CD14-positive monocyte (primary cell): ENCODE results near the gene ZFP92. TPM values are rescaled to one million over a fixed set of nuclear protein-coding genes. Genes with fewer than 3 reads are reported as not detected.

Experiments
- DNase-seq, 3 donors: peaks; one replicate each; pipeline ENCODE4 v3.0.0-alpha.2; 2011 to 2022
- H2AFZ ChIP-seq: 2 replicates; pipeline ENCODE4 v1.6.0; 2012; ENCODE audit warnings: mild to moderate bottlenecking, low read depth, low read length, inconsistent platforms; ENCODE audit not compliant: insufficient read depth, poor library complexity, severe bottlenecking
- H3K27ac ChIP-seq, 2 donors: 1 replicate in 1 of 2; 2 replicates in 1 of 2; pipeline ENCODE4 v1.5.1; 2012 to 2013; ENCODE audit warnings: low read length in 2 of 2, control low read depth in 1 of 2, inconsistent platforms in 1 of 2, low read depth in 1 of 2, mild to moderate bottlenecking in 1 of 2
- H3K27me3 ChIP-seq, 2 donors: one replicate each; pipeline versions ENCODE4 v1.6.0 to v1.6.1; 2011 to 2013; ENCODE audit warnings: low read length in 2 of 2; ENCODE audit not compliant: control insufficient read depth in 2 of 2, insufficient read depth in 2 of 2
- H3K36me3 ChIP-seq, 2 donors: replicated peaks in 1 of 2; 1 replicate in 1 of 2; 2 replicates in 1 of 2; pipeline versions ENCODE4 v1.5.1 to v1.6.1; 2012 to 2013; ENCODE audit warnings: low read length in 2 of 2, control low read depth in 1 of 2, inconsistent platforms in 1 of 2, mild to moderate bottlenecking in 1 of 2; ENCODE audit not compliant: insufficient read depth in 2 of 2, control insufficient read depth in 1 of 2
- H3K4me1 ChIP-seq, 2 donors: 1 replicate in 1 of 2; 2 replicates in 1 of 2; pipeline versions ENCODE4 v1.5.1 to v1.6.1; 2012 to 2013; ENCODE audit warnings: low read length in 2 of 2, control low read depth in 1 of 2, inconsistent platforms in 1 of 2, mild to moderate bottlenecking in 1 of 2, moderate library complexity in 1 of 2; ENCODE audit not compliant: insufficient read depth in 2 of 2, control insufficient read depth in 1 of 2
- H3K4me2 ChIP-seq: replicated peaks from 2 replicates; pipeline ENCODE3; 2012; ENCODE audit warnings: low read length, moderate library complexity, mild to moderate bottlenecking; ENCODE audit not compliant: poor library complexity, severe bottlenecking; ENCODE audit errors: extremely low read depth
- H3K4me3 ChIP-seq, 3 experiments: fragments of 200-600 bp in 1 of 3; sonication (generic) in 1 of 3; replicated peaks in 1 of 3; 1 replicate in 2 of 3; 2 replicates in 1 of 3; pipeline ENCODE4 v1.5.1; 2011 to 2013; ENCODE audit warnings: low read length in 3 of 3, mild to moderate bottlenecking in 3 of 3, control low read depth in 2 of 3, low read depth in 2 of 3, inconsistent platforms in 1 of 3, moderate library complexity in 1 of 3
- H3K79me2 ChIP-seq: 2 replicates; pipeline ENCODE4 v1.6.0; 2012; ENCODE audit warnings: mild to moderate bottlenecking, control low read depth, inconsistent platforms, low read length, moderate library complexity; ENCODE audit not compliant: insufficient read depth
- H3K9ac ChIP-seq: 2 replicates; pipeline ENCODE4 v1.6.0; 2017; ENCODE audit warnings: low read length, mild to moderate bottlenecking; ENCODE audit not compliant: insufficient read depth, poor library complexity, severe bottlenecking
- H3K9me3 ChIP-seq, 2 donors: replicated peaks in 1 of 2; 1 replicate in 1 of 2; 2 replicates in 1 of 2; pipeline versions ENCODE4 v1.5.1 to v1.6.1; 2012 to 2013; ENCODE audit warnings: low read length in 2 of 2, control low read depth in 1 of 2; ENCODE audit not compliant: control insufficient read depth in 1 of 2, insufficient read depth in 1 of 2
- H4K20me1 ChIP-seq: 2 replicates; pipeline ENCODE4 v1.6.0; 2012; ENCODE audit warnings: mild to moderate bottlenecking, low read length, control low read depth, moderate library complexity; ENCODE audit not compliant: insufficient read depth
- H3K27ac Mint-ChIP-seq, 7 donors: one replicate each; pipeline ENCODE4 v1.8.0; 2020; ENCODE audit warnings: mild to moderate bottlenecking in 7 of 7, mixed read lengths in 7 of 7, moderate library complexity in 6 of 7, inconsistent platforms in 2 of 7
- H3K27me3 Mint-ChIP-seq, 3 donors: one replicate each; pipeline ENCODE4 v1.8.0; 2021 to 2022; ENCODE audit warnings: low read depth in 3 of 3, mild to moderate bottlenecking in 3 of 3, mixed read lengths in 3 of 3, moderate library complexity in 3 of 3, inconsistent platforms in 1 of 3
- H3K36me3 Mint-ChIP-seq, 2 donors: one replicate each; pipeline ENCODE4 v1.8.0; 2020; ENCODE audit warnings: mixed read lengths in 2 of 2, inconsistent platforms in 1 of 2, mild to moderate bottlenecking in 1 of 2
- H3K4me1 Mint-ChIP-seq: one replicate; pipeline ENCODE4 v1.8.0; 2020; ENCODE audit warnings: mild to moderate bottlenecking, mixed read lengths
- H3K4me3 Mint-ChIP-seq, 2 donors: one replicate each; pipeline ENCODE4 v1.8.0; 2020; ENCODE audit warnings: mild to moderate bottlenecking in 2 of 2, mixed read lengths in 2 of 2, moderate library complexity in 1 of 2
- H3K9me3 Mint-ChIP-seq, 7 donors: one replicate each; pipeline ENCODE4 v1.8.0; 2020 to 2022; ENCODE audit warnings: mixed read lengths in 7 of 7, mild to moderate bottlenecking in 6 of 7, moderate library complexity in 6 of 7, inconsistent platforms in 2 of 7
- WGBS: methylation state at CpG from one replicate; pipeline ENCODE4 v1.1.5; 2013; ENCODE audit warnings: missing lambda C conversion rate; ENCODE audit not compliant: insufficient coverage; 5-methylcytosine and 5-hydroxymethylcytosine counted together
- intact Hi-C, 2 donors: fragments of 100-400 bp; cut with micrococcal nuclease; formaldehyde crosslinking; loops; one replicate each; pipeline versions ENCODE4 v1.15.0 to v1.15.1; 2023
- polyA plus RNA-seq, 3 donors: library from polyadenylated mRNA; depleted of rRNA in 1 of 3; unstranded in 2 of 3; stranded (reverse) in 1 of 3; fragments of 300-500 nt in 2 of 3; fragments of >200 nt in 1 of 3; fragmentation: Illumina TruSeq in 2 of 3; gene quantifications; 1 replicate in 2 of 3; 2 replicates in 1 of 3; pipeline ENCODE4 v1.2.3, GENCODE V29; 2012 to 2021
- TF ChIP-seq, protein P1 (sequence below): fragments of 200-600 bp; IDR thresholded peaks from one replicate; pipeline ENCODE4 v1.8.0; 2022; ENCODE audit warnings: antibody characterized with exemption, mild to moderate bottlenecking

The ZFP92 gene
- polyA plus RNA-seq, 3 donors = 0.04 to 0.96 (median 0.13) TPM

DNA sequence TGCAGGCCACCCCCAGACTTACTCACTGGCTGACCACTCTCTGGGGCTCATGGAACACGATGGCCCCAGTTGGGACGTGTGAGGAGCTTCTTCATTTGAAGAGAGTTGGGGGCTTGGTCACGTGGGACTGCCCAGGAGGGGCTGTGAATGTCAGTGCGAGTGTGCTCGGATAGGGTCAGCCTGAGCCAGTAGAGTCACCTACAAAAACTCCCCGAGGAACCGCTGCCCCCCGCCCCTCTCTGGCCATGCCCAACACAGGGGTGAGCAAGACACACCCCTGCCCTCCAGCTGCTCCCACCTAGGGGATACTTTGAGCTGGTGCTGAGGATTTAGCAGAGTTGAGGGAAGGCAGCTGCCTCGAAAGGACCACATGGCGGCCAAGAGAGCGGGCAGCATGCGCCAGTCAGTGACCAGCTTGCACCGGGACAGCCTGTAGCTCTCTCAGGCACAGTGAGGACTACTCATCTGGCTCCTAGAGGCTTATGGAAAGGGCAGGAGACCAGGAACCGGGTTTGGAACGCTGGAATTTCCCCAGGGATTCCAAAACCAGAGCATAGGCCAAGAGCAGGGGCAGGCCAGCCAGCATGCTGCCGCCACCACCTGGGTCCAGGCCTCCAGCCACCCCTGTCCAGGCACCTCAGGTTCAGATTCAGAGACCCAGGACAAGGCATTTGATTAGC lies 18.5 kb upstream of the ZFP92 start:
- H3K9me3 ChIP-seq = peaks cover 0 to 12% of the 10 kb centered on the region in 2 donors
- no peak overlapping the region for H2AFZ ChIP-seq
- no peaks in the 10 kb centered on the region for H4K20me1 ChIP-seq
- no peaks in the 10 kb centered on the region for H3K4me1 Mint-ChIP-seq
- no peaks in the 10 kb centered on the region for H3K36me3 ChIP-seq
- TF ChIP-seq, protein P1, sequence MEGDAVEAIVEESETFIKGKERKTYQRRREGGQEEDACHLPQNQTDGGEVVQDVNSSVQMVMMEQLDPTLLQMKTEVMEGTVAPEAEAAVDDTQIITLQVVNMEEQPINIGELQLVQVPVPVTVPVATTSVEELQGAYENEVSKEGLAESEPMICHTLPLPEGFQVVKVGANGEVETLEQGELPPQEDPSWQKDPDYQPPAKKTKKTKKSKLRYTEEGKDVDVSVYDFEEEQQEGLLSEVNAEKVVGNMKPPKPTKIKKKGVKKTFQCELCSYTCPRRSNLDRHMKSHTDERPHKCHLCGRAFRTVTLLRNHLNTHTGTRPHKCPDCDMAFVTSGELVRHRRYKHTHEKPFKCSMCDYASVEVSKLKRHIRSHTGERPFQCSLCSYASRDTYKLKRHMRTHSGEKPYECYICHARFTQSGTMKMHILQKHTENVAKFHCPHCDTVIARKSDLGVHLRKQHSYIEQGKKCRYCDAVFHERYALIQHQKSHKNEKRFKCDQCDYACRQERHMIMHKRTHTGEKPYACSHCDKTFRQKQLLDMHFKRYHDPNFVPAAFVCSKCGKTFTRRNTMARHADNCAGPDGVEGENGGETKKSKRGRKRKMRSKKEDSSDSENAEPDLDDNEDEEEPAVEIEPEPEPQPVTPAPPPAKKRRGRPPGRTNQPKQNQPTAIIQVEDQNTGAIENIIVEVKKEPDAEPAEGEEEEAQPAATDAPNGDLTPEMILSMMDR = no peak
- no peak overlapping the region for H3K4me3 ChIP-seq
- H3K4me1 ChIP-seq = no peaks in the 10 kb centered on the region
- no peak overlapping the region for H3K27ac ChIP-seq
- H3K36me3 Mint-ChIP-seq = no peaks in the 10 kb centered on the region
- H3K4me3 Mint-ChIP-seq = no peak overlapping the region
- H3K27ac Mint-ChIP-seq = no peak overlapping the region
- no peak overlapping the region for H3K9ac ChIP-seq
- no peak for DNase-seq
- WGBS = 92% methylated on average over 6 of the region's 16 CpGs
- no peaks in the 10 kb centered on the region for H3K27me3 ChIP-seq
- H3K27me3 Mint-ChIP-seq = peaks cover 0 to 6% (median 3%) of the 10 kb centered on the region in 3 donors
- H3K79me2 ChIP-seq = no peaks in the 10 kb centered on the region
- H3K9me3 Mint-ChIP-seq = peaks cover 0 to 2% (median 0%) of the 10 kb centered on the region in 7 donors
- H3K4me2 ChIP-seq = no peak overlapping the region
- intact Hi-C loops = no loop called here

DNA sequence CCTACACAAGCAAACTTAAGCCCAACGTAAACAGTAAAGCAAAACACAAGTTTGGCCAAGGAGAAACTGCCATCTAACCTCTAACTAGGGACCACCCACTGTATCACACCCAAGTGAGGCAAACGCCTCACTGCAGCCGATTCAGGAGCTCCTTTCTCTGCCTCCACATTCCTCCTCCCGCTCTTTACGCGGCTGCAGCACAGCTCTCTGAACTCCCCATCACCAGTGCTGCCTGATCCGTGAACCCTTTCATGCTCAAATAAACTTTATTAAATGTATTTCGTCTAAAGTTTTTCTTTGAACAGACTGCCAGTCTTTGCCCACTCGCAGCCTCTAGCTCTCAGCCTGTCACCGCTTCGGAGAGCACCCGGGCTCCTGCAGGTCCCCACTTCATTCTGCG lies 16.7 kb upstream of the ZFP92 start:
- Mint-ChIP-seq H3K27ac (no peak overlapping the region), H3K4me1 (peaks cover 1% of the 10 kb centered on the region), H3K27me3 (peaks cover 0 to 8% (median 3%) of the 10 kb centered on the region in 3 donors), H3K4me3 (no peak overlapping the region), H3K9me3 (peaks cover 0 to 4% (median 0%) of the 10 kb centered on the region in 7 donors), H3K36me3 (no peaks in the 10 kb centered on the region)
- no peak overlapping the region for H3K27ac ChIP-seq
- WGBS = 88% methylated on average over 6 of the region's 13 CpGs
- H3K9me3 ChIP-seq = peaks cover 0 to 12% of the 10 kb centered on the region in 2 donors
- H3K27me3 ChIP-seq = no peaks in the 10 kb centered on the region
- TF ChIP-seq, protein P1 = no peak
- H2AFZ ChIP-seq = no peak overlapping the region
- no peaks in the 10 kb centered on the region for H3K36me3 ChIP-seq
- H3K9ac ChIP-seq = no peak overlapping the region
- intact Hi-C loops = no loop called here
- DNase-seq = no peak
- no peaks in the 10 kb centered on the region for H4K20me1 ChIP-seq
- no peaks in the 10 kb centered on the region for H3K79me2 ChIP-seq
- no peak overlapping the region for H3K4me2 ChIP-seq
- no peak overlapping the region for H3K4me3 ChIP-seq
- H3K4me1 ChIP-seq = no peaks in the 10 kb centered on the region
